GM23338 (cell line): ENCODE measurements around the gene PARP8. TPM values are rescaled to one million over a fixed set of nuclear protein-coding genes. Genes with fewer than 3 reads are reported as not detected.

Experiments used
- ATAC-seq: fragments of 200-7000 bp; cut with Tn5 transposase; 3 replicates; pipeline ENCODE4 v1.9.1; 2020
- DNase-seq: peaks from one replicate; pipeline ENCODE4 v3.0.0-alpha.2; 2015; ENCODE audit warnings: low spot score
- H2AFZ ChIP-seq: fragments of 200-600 bp; sonication (generic); 2 replicates; pipeline ENCODE4 v1.8.0; 2016; ENCODE audit warnings: antibody characterized with exemption, mild to moderate bottlenecking, moderate library complexity
- H3F3A ChIP-seq: fragments of 200-600 bp; sonication (generic); replicated peaks from 2 replicates; pipeline ENCODE4 v1.8.0; 2017; ENCODE audit warnings: antibody characterized with exemption, mixed run types, low read depth
- H3K27ac ChIP-seq: fragments of 200-600 bp; sonication (generic); 2 replicates; pipeline ENCODE4 v1.6.1; 2016; ENCODE audit warnings: low read depth
- H3K27me3 ChIP-seq: fragments of 200-600 bp; sonication (generic); 2 replicates; pipeline ENCODE4 v1.8.0; 2016; ENCODE audit warnings: mild to moderate bottlenecking, mixed run types, moderate library complexity; ENCODE audit not compliant: insufficient read depth
- H3K36me3 ChIP-seq: fragments of 200-600 bp; sonication (generic); 2 replicates; pipeline ENCODE4 v1.8.0; 2016; ENCODE audit warnings: mild to moderate bottlenecking; ENCODE audit not compliant: insufficient read depth
- H3K4me1 ChIP-seq: fragments of 200-600 bp; sonication (generic); 2 replicates; pipeline ENCODE4 v1.8.0; 2016; ENCODE audit warnings: mild to moderate bottlenecking, moderate library complexity; ENCODE audit not compliant: insufficient read depth
- H3K4me2 ChIP-seq: fragments of 200-600 bp; sonication (generic); 2 replicates; pipeline ENCODE4 v1.7.1; 2017; ENCODE audit warnings: mixed run types
- H3K4me3 ChIP-seq: fragments of 200-600 bp; sonication (generic); 2 replicates; pipeline ENCODE4 v1.6.1; 2016; ENCODE audit warnings: mixed run types
- H3K79me2 ChIP-seq: fragments of 200-600 bp; sonication (generic); replicated peaks from 2 replicates; pipeline ENCODE4 v1.8.0; 2017; ENCODE audit warnings: mild to moderate bottlenecking; ENCODE audit not compliant: insufficient read depth
- H3K9me2 ChIP-seq: fragments of 200-600 bp; sonication (generic); 2 replicates; pipeline ENCODE4 v1.8.0; 2017; ENCODE audit not compliant: insufficient read depth
- H4K20me1 ChIP-seq: fragments of 200-600 bp; sonication (generic); replicated peaks from 2 replicates; pipeline ENCODE4 v1.8.0; 2017; ENCODE audit warnings: mild to moderate bottlenecking; ENCODE audit not compliant: insufficient read depth
- H3K27ac Mint-ChIP-seq: 2 replicates; pipeline ENCODE4 v1.8.0; 2020; ENCODE audit warnings: inconsistent platforms, mild to moderate bottlenecking, moderate library complexity, mixed read lengths
- H3K27me3 Mint-ChIP-seq: 3 replicates; pipeline ENCODE4 v1.8.0; 2022; ENCODE audit warnings: low read depth, mild to moderate bottlenecking, moderate library complexity, mixed read lengths, inconsistent platforms; ENCODE audit not compliant: insufficient read depth, poor library complexity
- H3K36me3 Mint-ChIP-seq: 3 replicates; pipeline ENCODE4 v1.8.0; 2021; ENCODE audit warnings: low read depth, mild to moderate bottlenecking, inconsistent platforms, moderate library complexity, mixed read lengths
- H3K4me1 Mint-ChIP-seq: 3 replicates; pipeline ENCODE4 v1.8.0; 2020; ENCODE audit warnings: mild to moderate bottlenecking, inconsistent platforms, mixed read lengths
- H3K4me3 Mint-ChIP-seq: 3 replicates; pipeline ENCODE4 v1.8.0; 2021; ENCODE audit warnings: moderate library complexity, mild to moderate bottlenecking, inconsistent platforms, mixed read lengths
- H3K9me3 Mint-ChIP-seq: 3 replicates; pipeline ENCODE4 v1.8.0; 2020; ENCODE audit warnings: moderate library complexity, mild to moderate bottlenecking, inconsistent platforms, mixed read lengths
- EZH2 ChIP-seq: fragments of 200-600 bp; sonication (generic); IDR thresholded peaks from one replicate; pipeline ENCODE4 v1.8.0; 2017; ENCODE audit warnings: antibody characterized with exemption, mild to moderate bottlenecking, low read depth; ENCODE audit not compliant: unreplicated experiment
- JUNB ChIP-seq: IDR thresholded peaks from one replicate; pipeline ENCODE4 v1.6.1; 2016; ENCODE audit warnings: antibody characterized with exemption; ENCODE audit not compliant: unreplicated experiment
- POLR2AphosphoS5 ChIP-seq: IDR thresholded peaks from 2 replicates; pipeline ENCODE4 v1.6.1; 2016; ENCODE audit warnings: antibody characterized with exemption, low read depth
- REST ChIP-seq: IDR thresholded peaks from one replicate; pipeline ENCODE4 v1.6.1; 2018; ENCODE audit warnings: antibody characterized with exemption; ENCODE audit not compliant: unreplicated experiment
- STAT1 ChIP-seq: IDR thresholded peaks from one replicate; pipeline ENCODE4 v1.6.1; 2016; ENCODE audit warnings: antibody characterized with exemption; ENCODE audit not compliant: unreplicated experiment
- ZNF462 ChIP-seq: fragments of 250-450 bp; sonication (Bioruptor Pico); IDR thresholded peaks from 2 replicates; pipeline ENCODE4 v1.5.0; 2020; ENCODE audit warnings: mild to moderate bottlenecking, moderate library complexity
- polyA plus RNA-seq: library from polyadenylated mRNA; unstranded; fragments of >200 nt; fragmentation: Nextera tagmentation; extraction: Ambion mirVana; gene quantifications from 2 replicates; pipeline ENCODE4 v1.2.1, GENCODE V29; 2016
- total RNA-seq: library from RNA; depleted of rRNA; stranded (reverse); fragments of >200 nt; shearing (Covaris generic); gene quantifications from 2 replicates; pipeline ENCODE4 v1.2.3, GENCODE V29; 2014

The PARP8 gene
- total and polyA plus RNA-seq, 2 experiments from 2014 or later, result 13.0 to 25.0 TPM

- Histone ChIP-seq H3K79me2 (no peaks in the 10 kb centered on the region), H3K27ac (no peak overlapping the region), H4K20me1 (peaks cover 4% of the 10 kb centered on the region; the same call in 1 of the 2 replicates), H3K4me2 (no peak overlapping the region), H2AFZ (no peak overlapping the region), H3F3A (no peaks in the 10 kb centered on the region), H3K9me2 (no peaks in the 10 kb centered on the region), H3K27me3 (no peaks in the 10 kb centered on the region), H3K4me1 (no peaks in the 10 kb centered on the region), H3K4me3 (no peak overlapping the region), H3K36me3 (no peaks in the 10 kb centered on the region)
- Mint-ChIP-seq H3K27me3 (peaks cover 1% of the 10 kb centered on the region), H3K27ac (no peak overlapping the region), H3K4me1 (peaks cover 11% of the 10 kb centered on the region; the same call in 2 of the 3 replicates), H3K9me3 (no peaks in the 10 kb centered on the region), H3K36me3 (peaks cover 12% of the 10 kb centered on the region; the same call in 1 of the 3 replicates), H3K4me3 (no peak overlapping the region)
- no peak for TF ChIP-seq EZH2
- TF ChIP-seq JUNB, result no peak
- no peak for TF ChIP-seq REST
- TF ChIP-seq POLR2AphosphoS5, result no peak
- TF ChIP-seq STAT1, result no peak
- TF ChIP-seq ZNF462, result no peak
- DNase-seq, result no peak
- ATAC-seq, result no peak
Measured at GRCh38 chr5:50763351-50763750, 96.9 kb downstream of the PARP8 start.
